ENCODE measurements around the gene MBP.

Gene MBP

DNA sequence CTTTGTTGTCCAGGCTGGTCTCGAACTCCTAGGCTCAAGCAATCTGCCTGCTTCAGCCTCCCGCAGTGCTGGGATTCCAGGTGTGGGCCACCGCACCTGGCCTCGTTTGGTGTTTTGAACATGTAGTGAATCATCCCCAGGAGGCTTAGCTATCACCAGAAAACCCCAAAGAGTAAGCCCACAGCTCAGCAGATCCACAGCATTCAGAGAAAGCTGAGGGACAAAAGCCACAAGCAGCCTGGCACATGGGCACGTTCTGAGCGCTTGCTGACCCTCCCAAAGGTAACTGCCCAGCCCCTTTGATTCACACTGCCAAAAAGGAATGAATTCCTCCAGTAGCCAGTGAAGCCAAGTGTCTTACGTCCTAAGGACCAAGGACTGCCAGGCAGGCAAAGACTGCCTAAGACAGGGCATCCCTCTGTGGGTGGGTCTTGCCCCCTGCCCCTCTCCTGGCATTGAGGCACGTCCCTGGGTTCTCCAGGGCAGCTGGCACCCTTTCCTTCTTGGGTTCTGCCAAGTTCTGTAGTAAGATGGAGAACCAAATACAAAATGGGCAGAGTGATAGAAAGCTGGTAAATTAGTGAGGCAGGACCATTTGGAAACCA lies 31.7 kb downstream of the MBP start:
- DNase-seq (ENCODE audit: low read depth), result no peak

DNA sequence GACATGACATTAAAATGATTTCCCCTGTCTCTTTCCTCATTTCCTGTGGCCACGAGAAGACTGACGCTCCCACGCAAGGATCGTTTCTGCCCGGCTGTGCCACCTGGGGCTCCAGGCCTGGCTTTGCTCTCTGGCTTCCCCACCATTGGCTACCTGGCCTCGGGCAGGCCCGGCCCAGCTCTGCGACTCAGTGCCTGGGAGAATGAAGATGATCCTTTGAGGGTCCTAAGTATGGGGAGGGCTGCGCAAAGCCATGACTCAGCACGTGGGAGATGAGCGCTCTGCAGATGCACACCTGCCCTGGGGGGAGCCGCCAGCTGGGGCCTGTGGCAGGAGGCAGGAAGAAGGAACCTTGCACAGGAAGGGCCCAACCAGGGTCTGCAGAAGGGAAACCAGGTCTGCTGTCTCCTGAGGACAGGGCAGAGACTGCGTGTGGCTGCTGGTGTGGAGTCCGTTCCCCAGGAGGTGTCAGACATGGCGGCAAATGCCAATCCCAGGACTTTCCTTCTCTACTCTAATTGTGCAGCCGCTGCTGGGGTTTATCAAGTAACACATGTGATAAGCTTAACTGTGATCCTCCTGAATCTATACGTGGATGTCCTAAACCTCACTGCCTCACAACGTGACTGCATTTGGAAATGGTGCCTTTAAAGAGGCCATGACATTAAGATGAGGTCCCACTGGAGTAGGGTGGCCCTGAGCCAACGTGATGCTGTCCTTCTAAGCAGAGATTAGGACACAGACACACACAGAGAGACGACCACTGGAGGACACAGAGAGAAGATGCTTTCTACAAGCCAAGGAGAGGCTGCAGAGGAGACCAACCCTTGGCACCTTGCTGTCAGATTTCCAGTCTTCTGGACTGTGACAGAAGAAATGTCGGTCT lies 32.9 kb downstream of the MBP start:
- DNase-seq (ENCODE audit: low read depth), result no peak

DNA sequence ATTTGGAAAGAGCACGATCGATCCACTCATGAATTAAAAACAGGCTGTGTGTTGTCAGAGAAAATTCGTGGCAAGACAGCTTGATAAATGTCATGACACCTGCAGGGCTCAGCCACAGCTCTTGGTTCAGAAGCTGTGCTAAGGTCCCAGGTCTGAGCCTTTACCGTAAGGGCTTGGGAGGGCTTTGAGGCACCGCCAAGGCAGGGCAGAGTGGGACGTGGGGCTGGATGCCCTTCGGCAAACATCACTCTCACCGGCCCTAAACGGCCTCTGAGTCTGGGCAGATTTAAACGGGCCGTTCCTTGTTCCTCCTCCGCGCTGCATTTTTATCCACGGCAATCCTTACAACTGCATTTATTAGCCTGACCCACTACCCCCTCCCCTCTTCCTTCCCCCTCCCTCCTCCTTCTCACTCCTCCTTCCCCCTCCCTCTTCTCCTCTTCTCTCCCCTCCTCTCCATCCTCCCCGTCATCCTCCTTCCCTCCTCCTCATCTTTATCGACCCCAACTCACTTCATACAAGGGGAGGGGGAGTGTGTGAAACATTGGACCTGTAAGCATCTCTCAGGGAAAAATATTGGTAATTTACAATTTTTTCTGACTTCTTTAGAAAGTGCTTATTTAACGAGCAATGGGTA lies 33.9 kb downstream of the MBP start:
- DNase-seq (ENCODE audit: low read depth), result peak; percentile 45

DNA sequence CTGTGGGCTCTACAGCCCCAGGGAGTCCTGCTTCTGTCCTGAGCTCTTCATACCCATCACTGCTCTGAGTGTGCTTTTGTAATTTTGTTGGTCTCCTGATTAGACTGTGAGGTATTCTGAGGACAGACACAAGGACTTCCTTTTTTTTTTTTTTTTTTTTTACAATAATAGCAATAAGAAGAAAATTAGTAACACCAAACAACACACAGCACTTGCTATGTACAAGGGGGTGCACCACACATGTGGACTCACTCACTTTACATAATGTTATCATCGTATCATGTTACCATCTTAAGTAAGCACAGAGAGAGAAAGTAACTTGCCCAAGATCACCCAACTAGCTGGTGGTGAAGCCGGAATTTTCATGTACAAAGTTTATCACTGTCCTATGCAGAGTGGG lies 34.6 kb downstream of the MBP start:
- DNase-seq (ENCODE audit: low read depth), result peak; percentile 60

DNA sequence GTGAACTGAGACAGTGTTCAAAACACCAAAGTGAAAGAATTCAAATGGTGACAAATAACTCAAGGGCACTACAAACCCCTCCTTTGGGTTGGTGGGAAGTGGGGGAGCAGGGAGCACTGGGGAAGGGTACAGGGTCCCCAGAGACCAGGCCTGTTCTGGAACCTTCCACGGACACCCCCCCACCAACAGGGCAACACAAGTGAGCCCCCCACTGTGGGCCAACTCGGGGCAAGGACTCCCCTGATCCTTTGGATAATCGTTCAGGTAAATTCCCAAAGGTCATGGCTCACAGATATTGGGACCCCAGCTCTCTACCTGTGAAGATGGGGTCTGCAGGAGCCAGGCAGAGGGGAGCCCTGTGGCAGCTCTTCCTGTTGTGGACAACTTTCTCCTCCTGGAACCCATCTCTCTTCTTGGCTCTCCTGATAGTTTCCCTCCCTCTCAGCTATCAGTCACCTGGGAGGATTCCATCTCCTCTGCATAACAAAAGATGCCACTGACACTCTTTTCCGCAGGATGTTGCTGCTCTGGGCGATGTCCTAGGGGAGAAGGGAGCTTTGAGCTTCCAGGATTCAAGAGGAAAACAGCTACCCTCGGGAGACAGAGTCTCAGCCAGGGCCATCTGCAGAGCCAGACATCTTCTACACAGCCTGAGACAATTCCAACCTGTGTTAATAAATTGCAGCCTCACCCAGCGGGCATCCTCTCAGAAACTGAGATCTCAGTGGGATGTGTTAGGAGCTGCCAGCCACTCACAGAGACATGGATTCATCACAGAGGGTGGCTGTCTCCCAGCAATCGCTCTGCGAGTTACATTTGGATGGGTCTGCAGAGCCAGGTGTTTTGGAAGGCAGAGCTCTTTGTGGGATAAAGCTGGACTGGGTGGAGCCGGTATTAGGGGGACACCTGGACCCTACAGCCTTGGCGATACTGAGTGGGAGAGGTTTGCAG lies 35.4 kb downstream of the MBP start:
- DNase-seq (ENCODE audit: low read depth), result no peak

DNA sequence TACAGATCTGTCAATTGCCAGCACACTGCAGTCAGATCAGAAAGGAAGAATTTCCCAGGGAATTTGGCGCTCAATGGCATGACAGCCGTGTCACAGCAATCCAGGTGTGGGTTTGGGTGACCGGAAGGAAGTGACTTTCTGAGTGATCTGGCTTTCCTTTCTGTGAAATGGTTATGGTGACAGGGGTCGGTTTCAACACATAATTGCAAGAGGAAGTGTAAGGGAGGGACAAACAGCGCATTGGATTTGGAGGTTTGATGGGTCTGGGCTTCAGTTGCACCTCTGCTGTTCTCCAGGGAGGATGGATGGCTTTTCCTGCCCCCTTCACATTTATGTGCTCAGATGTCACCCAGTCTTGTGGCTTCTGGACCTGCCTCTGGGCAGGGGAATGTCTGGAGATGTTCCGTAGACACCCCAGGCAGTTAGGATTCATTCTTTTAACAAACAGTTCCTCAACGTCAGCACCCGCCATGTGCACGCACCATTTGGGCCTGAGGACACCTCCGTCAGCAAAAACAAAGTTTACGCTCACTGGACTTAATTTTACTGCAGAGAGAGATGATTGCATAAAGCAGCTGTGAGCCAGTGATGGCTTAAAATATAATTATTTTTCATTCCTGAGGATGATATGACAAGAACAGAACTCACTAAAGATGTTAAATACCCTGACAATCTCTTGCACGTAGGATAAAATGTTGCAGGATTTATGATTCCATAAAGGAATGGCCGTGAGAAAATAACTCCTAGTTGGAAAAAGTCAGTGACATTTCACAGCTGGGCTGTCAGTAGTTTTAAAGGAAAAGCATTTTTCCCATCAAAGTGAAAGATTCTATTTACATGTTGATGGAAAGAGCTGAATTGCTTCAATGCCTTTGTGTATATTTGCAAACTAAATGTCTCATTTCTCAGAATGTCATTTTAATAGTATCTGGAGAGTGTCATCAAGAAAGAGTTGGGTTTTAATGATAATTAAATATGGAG lies 36.9 kb downstream of the MBP start:
- no peak for DNase-seq (ENCODE audit: low read depth)

DNA sequence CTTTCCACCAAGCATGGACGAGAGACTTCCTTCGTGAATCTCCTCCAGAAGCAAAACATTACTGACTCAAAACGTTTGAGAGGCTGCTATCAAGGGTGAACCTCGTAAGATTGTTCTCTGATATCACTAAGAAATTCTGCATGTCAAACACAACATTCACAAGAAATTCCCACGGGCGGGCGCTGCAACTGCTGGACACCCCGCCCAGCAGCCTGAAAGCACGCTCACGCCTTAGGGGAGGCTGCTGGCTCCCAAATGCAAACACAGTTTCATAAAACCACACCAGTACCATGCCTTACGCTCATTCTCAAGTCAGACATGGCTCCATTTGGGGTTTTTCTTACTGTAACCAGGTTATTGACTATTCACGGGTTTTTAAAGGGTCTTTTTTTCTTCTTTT lies 39.0 kb downstream of the MBP start:
- no peak for DNase-seq (ENCODE audit: low read depth)

DNA sequence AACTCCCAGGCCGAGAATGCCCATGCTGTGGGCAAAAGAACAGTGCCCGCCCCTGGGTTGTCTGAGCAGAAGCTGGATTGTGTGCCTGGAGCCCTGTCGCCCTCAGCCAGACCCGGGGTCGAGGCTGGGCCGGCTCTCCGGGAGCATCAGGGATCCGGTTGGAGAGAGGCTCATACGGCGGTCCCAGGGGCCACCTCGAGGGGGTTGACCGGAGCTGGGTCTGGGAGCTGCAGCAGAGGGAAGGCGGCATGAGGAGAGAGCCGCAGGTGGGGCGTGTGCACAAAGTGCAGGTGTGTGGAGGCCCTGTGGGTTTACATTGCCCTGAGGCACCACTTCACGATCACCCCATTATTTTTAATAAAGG lies 39.5 kb downstream of the MBP start:
- no peak for DNase-seq (ENCODE audit: low read depth)

DNA sequence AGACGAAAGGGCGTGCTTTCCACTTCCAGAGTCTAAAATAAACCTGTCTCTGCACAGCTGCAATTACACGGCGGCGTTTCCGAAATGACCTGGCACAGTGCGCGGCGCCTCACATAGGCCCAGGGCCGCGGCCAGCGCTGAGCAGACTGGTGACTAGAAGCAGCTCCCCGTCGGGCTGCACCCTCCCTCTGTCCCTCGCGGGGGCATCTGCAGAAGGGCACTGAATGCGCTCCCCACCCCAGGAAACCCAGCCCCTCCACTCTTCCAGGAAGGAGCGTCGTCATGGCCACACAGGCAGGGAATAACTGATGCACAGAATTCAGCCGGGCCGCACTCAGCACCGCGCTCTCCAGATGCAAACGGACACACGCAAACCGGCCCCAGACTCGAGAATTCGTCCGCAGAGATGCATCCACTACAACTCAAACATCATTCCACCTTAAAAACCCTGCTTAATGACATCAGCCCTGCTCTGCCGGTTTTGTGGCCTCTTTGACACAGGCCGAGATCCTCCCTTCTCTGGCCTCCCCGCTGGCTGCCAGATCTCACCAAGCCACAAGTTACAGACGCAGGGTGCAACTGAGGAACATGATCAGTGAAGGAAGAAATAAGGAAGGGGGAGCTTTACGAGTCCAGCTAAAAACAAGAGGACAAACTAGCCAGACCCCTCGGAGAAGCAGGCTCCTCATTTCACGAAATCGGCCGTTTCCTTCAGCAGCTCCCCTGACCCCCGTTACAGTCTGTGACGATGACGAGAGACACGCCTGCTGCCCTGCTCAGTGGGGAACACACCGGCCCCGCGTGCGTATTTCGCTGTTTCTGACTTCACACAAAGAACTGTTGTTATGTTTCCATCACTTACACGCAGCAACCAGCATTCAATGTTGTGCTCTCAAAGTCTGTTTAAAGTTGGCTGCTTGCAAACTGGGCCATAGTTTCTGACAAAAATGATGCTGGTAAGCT lies 40.2 kb downstream of the MBP start:
- no peak for DNase-seq (ENCODE audit: low read depth)

DNA sequence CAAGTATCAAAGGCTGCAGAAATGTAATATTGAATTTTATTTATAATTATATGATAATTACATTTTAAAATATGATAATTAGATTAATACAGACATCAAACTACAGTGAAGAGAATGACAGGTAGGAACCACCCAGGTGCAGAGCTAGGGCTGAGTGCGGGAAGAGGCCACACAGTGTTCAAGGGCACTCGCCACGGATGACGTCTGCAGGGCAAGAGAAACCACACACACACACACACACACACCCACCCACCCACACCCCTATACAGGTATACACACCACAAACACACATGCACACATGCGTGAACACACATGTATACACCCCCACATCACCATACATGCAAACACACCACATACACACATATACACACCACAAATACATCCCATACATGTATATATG lies 41.2 kb downstream of the MBP start:
- DNase-seq (ENCODE audit: low read depth), result no peak

DNA sequence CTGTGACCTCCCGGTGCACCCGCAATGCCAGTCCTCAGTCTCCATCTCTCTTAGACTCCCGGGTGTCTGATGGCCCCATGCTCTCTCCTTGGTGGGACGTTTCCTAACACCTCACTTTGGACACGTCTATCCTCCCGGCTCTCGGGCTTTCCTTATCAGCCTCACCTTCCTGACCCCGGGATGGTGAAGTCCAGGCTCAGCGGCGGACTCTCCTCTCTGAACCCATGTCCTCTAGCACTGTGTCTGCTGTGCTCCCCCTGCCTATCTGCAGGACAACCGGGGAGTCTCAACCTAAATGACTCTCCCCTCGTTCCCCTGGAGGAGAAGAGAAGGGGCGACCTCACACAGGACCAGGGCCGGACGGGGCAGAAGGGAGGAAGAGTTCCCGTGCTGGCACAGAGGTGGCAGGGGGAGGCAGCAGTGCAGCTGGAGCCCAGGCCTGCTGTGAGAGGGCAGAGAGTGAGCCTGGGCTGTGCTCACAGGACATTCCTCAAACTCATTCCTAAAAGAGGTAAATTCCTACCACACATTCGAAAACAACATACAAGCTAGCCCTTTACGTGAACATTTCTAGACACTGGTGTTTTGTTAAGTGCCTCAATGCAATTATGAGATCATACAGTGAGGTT lies 41.9 kb downstream of the MBP start:
- DNase-seq (ENCODE audit: low read depth), result no peak

DNA sequence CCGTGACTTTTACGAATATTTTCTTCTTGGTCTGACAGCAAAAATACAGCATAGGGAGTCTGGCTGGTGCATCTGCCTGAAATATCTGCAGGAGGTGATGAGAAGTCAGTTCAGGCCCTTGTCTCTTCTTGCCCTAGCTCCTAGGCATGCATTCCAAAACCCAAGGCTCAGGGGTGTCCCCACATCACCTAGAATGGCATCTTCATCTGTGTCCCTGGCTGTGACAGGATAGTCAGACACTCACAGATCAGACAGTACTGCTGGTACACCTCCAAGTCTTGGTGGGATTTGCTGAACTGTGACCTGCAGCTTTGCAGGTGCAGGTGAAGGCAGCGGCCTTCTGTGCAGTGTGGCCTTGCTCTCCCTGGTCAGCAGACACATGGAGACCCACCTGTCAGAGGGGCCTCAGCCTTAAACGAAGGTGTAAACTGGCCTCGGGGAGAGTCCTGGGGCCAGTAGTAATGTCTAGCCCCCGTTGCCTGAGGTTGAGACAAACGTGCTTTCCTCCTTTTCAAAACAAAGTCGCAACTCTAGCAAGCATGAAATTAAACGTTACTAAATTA lies 42.8 kb downstream of the MBP start:
- DNase-seq (ENCODE audit: low read depth), result no peak

DNA sequence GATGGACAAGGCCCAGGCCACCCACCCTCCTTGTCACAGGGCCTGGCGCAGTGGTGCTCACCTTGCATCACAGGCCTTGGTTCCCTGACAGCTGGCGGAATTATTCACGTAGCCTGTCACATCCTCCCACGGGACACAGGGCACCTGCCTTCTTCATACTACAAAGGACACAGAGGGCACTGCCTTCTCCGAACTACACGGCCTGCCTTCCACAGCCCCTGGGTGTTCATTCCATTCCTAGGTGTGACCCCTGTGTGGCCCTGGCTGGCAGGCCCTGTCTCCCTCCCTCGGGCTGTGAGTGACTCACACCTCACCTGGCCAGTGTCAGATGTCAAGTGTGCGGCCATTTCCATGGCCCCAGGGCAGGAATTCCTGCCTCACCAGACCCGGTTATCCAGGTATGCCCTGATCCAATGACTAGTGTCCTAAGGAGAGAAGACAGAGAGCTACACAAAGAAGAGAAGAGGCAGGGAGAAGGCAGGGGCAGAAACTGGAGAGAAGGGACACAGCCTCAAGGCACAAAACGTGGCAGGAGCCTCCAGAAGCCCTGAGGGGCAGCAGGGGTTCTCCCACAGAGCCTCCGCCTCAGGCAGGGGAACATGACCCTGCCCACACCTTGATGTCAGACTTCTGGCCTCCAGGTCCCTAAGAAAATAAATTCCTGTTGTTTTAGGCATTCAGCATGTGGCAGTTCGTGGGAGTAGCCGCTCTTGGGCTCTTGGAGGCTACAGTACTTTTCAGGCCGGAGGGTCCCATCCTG lies 43.4 kb downstream of the MBP start:
- DNase-seq (ENCODE audit: low read depth), result no peak

DNA sequence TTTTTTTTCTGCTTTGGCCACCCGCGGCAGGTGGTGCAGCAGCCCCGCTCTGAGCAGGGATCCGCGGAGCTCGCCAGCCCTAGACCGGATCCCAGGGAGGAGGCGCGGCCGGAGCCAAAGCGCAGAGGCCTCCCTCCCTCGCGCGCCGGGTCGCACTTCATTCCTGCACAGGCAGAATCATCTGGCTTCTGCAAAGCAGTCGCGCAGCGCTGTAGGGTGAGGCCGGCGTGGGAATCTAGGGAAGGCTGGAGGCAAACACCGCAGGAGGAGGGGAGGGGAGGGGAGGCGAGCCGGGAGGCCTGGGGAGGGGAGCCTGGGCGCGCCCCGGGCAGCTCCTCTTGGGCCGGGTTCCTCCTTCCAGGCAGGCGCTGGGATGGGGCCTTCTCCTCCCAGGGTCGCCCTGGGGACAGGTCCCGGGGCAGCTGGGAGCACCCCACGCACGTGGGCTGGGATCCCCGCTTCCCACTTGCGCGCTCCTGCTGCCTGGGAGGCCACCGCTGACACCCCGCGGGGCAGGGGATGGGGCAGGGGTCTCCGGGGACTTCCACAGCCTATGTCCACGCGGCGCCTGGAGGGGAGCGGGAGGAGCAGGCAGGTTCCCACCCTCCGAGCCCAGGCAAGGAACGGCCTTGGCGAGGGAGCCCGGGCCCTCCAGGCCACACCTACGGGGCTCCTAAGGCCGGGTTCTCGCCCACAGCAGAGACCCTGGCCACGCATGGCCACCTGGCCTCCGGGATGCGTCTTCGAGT lies 45.0 kb downstream of the MBP start:
- peak; percentile 69 for DNase-seq (ENCODE audit: low read depth)

DNA sequence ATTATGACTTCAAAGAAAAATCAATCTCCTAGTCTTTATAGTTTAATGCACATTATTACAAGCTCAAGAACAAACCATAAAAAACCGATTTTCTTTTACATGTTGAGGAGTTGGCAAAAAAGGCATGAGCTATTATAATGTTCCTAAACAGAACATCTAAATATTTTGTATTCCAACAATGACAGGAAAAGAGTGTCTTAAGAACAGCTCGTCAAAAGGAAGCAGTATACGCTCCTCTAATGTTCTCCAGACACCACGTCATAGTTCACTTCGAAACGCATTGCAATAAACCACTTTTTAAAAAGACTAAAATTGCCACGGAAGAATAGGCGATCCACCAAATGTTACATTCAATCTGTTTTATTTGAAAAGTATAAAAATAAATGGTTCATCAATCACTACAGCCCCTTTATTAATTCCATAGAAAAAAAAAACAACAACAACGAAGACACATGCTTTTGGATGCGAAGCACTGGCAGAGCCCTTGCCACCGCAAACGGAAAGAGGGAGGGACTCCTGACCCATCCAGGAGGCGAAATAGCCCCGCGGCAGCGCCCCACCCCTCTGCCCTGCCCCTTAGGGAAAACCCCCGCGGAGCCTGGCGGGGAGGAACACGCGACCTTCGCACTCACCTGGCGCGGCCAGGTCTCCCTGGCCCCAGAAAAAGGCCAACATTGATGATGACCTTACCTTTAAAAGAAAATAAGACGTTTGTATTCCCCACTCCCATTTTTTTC lies 45.8 kb downstream of the MBP start:
- no peak for DNase-seq (ENCODE audit: low read depth)

DNA sequence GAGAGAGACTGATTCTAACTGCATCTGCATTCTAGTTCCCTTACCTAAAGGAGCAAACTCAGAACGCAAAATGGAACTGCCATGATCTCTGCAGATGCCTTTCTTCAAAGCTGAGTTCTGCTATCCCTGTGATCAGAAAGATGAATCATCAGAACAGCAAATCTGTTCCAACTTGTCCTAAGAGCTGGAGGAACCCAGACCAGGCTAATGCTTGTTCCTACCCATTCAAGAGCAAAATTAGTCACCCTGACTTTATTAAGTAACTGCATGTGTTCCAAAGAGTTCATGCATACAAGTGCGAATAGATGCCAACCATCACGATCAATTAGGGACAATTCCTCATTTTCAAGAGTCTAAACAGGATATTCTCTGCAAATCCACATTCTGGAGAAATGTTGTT lies 46.5 kb downstream of the MBP start:
- peak; percentile 88 for DNase-seq (ENCODE audit: low read depth)

DNA sequence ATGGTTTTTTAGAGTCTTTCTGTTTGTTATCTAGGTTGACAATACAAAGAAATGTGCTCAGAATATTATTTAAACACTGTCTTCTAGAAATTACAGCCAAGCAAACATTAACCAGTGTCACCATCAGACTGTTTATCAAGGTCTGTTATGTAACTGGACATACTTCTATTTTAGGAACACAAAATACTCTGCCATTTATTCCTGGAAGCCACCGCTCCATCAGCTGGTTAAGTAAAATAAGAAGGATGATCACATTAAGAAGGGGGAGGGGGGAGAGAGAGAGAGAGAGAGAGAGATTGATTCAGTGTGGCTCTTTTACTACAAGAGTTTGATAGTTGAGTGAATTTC lies 47.9 kb downstream of the MBP start:
- no peak for DNase-seq (ENCODE audit: low read depth)

Measured in EH (cell line).